Measurements from ENCODE around the gene PROM2. TPM values are rescaled to one million over a fixed set of nuclear protein-coding genes. Genes with fewer than 3 reads are reported as not detected.

Gene PROM2
- total RNA-seq, 1 donor from 2014 or later = 6.0 TPM

DNA sequence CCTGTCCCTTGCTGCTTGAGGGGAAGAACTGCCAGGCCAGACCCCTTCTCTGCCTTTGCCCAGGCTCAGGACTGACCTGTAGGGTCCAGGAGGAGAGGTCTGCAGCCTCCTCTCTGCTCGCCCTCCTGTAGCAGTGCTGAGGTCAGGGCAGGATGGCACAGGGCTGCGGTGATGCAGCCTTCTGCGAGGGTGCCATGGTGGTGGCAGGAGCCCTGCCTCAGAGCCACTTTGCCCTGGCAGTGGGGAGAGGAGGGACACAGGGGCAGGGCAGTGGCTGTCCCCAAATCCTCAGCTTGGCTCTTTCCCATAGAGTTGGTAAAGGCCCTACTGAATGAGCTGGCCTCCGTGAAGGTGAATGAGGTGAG lies 884 bp downstream of the PROM2 start:
- H3K27me3 ChIP-seq (ENCODE audit: low read depth) = no peaks in the 10 kb centered on the region
- DNase-seq (peak; percentile 37), ATAC-seq (no peak)
- H3K9me3 ChIP-seq = no peaks in the 10 kb centered on the region
- peak overlapping the region; percentile 33 for H3K4me3 ChIP-seq
- TF ChIP-seq, protein P1, sequence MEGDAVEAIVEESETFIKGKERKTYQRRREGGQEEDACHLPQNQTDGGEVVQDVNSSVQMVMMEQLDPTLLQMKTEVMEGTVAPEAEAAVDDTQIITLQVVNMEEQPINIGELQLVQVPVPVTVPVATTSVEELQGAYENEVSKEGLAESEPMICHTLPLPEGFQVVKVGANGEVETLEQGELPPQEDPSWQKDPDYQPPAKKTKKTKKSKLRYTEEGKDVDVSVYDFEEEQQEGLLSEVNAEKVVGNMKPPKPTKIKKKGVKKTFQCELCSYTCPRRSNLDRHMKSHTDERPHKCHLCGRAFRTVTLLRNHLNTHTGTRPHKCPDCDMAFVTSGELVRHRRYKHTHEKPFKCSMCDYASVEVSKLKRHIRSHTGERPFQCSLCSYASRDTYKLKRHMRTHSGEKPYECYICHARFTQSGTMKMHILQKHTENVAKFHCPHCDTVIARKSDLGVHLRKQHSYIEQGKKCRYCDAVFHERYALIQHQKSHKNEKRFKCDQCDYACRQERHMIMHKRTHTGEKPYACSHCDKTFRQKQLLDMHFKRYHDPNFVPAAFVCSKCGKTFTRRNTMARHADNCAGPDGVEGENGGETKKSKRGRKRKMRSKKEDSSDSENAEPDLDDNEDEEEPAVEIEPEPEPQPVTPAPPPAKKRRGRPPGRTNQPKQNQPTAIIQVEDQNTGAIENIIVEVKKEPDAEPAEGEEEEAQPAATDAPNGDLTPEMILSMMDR (IDR thresholded peaks at IDR 0.05) = no peak
- intact Hi-C loops (cut with DNase I) = no loop called here
- no peak overlapping the region for H3K27ac ChIP-seq
- H3K4me1 ChIP-seq = no peaks in the 10 kb centered on the region
- H3K36me3 ChIP-seq = no peaks in the 10 kb centered on the region

DNA sequence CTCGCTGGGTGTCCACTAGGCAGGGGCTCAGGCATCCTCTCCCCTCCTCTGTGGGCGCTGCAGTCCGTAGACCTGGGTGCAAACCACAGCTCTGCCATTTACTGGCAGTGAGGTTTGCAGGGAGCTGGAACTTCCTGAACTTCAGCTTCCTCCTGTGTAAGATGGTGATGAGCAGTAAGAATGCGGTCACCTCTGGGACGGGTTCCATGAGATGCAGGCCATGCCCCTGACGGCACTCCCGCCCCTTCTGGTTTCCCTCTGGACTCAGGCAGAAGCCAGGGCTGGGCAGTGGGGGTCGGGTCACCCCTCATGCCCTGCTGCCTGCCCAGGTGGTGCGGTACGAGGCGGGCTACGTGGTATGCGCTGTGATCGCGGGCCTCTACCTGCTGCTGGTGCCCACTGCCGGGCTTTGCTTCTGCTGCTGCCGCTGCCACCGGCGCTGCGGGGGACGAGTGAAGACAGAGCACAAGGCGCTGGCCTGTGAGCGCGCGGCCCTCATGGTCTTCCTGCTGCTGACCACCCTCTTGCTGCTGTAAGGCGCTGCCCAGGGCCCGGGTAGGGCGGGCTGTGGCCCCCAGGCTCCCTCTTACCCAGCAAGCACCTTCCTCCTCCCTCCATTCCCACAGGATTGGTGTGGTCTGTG lies 1.5 kb downstream of the PROM2 start:
- no peaks in the 10 kb centered on the region for H3K36me3 ChIP-seq
- TF ChIP-seq, protein P1 (IDR thresholded peaks at IDR 0.05) = no peak
- H3K4me1 ChIP-seq = no peaks in the 10 kb centered on the region
- intact Hi-C loops (cut with DNase I) = no loop called here
- no peak overlapping the region for H3K4me3 ChIP-seq
- ATAC-seq (no peak), DNase-seq (peak; percentile 48)
- no peaks in the 10 kb centered on the region for H3K9me3 ChIP-seq
- no peak overlapping the region for H3K27ac ChIP-seq
- H3K27me3 ChIP-seq (ENCODE audit: low read depth) = no peaks in the 10 kb centered on the region

DNA sequence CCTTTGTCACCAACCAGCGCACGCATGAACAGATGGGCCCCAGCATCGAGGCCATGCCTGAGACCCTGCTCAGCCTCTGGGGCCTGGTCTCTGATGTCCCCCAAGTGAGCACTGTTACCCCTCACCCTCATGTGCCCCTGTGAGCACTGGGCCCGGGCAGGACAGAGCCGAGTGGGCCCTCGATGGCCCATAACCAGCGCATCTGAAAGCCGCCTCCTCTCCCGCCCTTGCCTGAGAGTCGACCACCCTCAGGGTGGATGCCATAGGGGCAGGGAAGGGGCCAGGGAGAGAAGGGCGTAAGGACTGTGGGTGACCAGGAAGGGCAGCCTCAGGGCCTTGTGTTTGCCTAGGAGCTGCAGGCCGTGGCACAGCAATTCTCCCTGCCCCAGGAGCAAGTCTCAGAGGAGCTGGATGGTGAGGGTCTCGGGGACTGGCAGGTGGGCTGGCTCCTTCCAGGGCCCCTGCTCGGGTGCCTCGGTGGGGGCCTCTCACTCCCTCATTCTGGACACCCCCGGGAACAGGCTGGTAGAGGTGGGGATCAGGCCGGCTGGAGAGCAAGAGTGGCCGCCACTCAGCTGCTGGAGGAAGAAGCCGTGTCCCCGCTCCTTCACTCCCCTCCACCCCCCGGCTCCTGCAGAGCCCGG lies 2.1 kb downstream of the PROM2 start:
- Histone ChIP-seq H3K36me3 (no peaks in the 10 kb centered on the region), H3K4me1 (no peaks in the 10 kb centered on the region), H3K4me3 (no peak overlapping the region), H3K27me3 (ENCODE audit: low read depth) (no peaks in the 10 kb centered on the region), H3K9me3 (no peaks in the 10 kb centered on the region), H3K27ac (no peak overlapping the region)
- no peak for ATAC-seq
- DNase-seq = peak; percentile 31
- TF ChIP-seq, protein P1 (IDR thresholded peaks at IDR 0.05) = no peak
- intact Hi-C loops (cut with DNase I) = no loop called here

DNA sequence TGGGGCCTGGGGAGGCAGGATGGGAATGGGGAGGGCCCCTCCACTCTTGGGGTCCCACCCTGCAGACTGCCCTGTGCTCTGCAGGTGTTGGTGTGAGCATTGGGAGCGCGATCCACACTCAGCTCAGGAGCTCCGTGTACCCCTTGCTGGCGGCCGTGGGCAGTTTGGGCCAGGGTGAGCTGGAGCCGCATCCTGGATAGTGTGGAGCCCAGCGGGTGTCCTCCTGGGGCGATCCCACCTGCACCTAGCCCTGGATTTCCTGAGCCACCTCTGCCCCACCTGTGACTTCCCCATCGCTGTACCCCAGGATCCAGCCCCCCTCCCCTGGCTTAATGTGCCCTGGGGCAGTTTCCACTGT lies 2.6 kb downstream of the PROM2 start:
- no peak overlapping the region for H3K27ac ChIP-seq
- H3K36me3 ChIP-seq = no peaks in the 10 kb centered on the region
- ATAC-seq (no peak), DNase-seq (peak; percentile 12)
- TF ChIP-seq, protein P1 (IDR thresholded peaks at IDR 0.05) = no peak
- no peaks in the 10 kb centered on the region for H3K27me3 ChIP-seq (ENCODE audit: low read depth)
- H3K4me1 ChIP-seq = no peaks in the 10 kb centered on the region
- H3K4me3 ChIP-seq = no peak overlapping the region
- H3K9me3 ChIP-seq = no peaks in the 10 kb centered on the region
- intact Hi-C loops (cut with DNase I) = no loop called here

DNA sequence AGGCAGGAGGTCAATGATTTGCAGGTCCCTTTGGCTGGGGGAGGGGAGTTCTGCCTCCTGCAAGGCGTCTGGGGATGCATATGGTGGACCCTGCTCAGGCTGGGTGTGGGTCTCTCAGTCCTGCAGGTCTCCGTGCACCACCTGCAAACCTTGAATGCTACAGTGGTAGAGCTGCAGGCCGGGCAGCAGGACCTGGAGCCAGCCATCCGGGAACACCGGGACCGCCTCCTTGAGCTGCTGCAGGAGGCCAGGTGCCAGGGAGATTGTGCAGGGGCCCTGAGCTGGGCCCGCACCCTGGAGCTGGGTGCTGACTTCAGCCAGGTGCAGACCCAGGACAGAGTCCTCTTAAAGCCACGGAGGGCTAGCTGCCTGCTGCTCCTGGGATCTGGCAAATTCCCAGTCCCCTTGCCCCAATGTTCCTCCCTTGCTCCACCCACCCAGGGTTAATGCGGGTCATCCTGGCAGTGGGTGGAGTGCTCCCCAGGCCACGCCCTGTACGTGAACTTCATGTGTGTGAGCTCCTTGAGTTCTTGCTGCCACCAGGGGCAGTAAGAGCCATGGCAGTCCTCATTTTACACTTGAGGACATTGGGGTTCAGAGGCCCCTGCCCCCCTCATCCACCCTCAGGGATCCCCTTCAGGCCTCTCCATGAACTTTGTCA lies 3.1 kb downstream of the PROM2 start:
- TF ChIP-seq, protein P1 (IDR thresholded peaks at IDR 0.05) = no peak
- Histone ChIP-seq H3K9me3 (no peaks in the 10 kb centered on the region), H3K27me3 (ENCODE audit: low read depth) (no peaks in the 10 kb centered on the region), H3K4me1 (no peaks in the 10 kb centered on the region), H3K27ac (no peak overlapping the region), H3K4me3 (no peak overlapping the region), H3K36me3 (no peaks in the 10 kb centered on the region)
- DNase-seq = peak; percentile 53
- intact Hi-C loops (cut with DNase I) = no loop called here
- ATAC-seq = no peak
